GM18505 (cell line): ENCODE results near the gene MADCAM1.

Experiments used
- ATAC-seq: cut with Tn5 transposase; IDR thresholded peaks from one replicate; pipeline ENCODE4 v1.9.1; 2021; ENCODE audit not compliant: unreplicated experiment
- POLR2A ChIP-seq: IDR thresholded peaks from 4 replicates; pipeline ENCODE4 v1.6.1; 2011; ENCODE audit warnings: borderline replicate concordance; ENCODE audit not compliant: insufficient read depth, insufficient read length; ENCODE audit errors: extremely low read depth

MADCAM1 gene

DNA sequence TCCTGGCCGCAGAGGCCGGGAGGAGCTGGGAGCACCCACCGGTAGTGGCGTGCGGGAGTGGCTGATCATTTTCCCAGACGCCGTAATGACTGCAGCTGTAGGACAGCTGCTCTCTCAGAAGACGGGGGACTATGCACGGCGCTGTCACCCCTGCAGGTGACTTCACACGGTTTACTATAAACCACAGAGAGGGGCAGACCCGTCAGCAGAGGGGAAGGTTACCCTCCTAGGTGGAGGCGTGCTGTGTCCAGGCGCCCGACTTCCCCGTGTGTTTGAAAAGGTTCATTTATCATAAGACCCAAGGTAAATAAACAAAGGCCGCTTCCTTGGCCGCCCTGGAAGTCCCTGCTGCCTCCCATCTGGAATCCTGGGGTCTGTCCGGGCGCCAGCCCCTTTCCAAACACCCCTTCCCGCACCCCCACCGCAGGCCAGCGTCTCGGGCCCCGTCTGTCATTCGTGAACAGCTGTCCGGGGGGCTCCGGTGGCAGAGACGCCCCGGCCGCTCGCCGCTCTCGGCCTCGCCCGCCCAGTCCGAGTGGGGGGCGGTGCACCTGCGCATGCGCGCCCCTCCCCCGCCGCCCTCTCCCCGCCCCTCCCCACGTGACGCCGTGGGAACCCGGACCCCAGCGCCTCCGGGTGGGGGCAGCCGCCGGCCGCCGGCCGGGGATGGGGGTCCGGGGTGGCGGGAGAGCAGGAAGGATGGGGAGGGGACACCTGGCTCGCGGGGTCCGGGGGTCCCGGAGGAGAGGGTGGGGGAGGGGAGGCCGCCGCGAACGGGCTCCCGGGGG is 36.4 kb upstream of the MADCAM1 start:
- no peak for TF ChIP-seq POLR2A
- no peak for ATAC-seq

- ATAC-seq: no peak
Observed at GRCh38 chr19:460877-461720, 35.2 kb upstream of the MADCAM1 start, which contains the start of gene SHC2. Gene SHC2, minus strand, starts transcription at chr19:461033. Its CDS starts 37 bp downstream, at chr19:460996.

DNA sequence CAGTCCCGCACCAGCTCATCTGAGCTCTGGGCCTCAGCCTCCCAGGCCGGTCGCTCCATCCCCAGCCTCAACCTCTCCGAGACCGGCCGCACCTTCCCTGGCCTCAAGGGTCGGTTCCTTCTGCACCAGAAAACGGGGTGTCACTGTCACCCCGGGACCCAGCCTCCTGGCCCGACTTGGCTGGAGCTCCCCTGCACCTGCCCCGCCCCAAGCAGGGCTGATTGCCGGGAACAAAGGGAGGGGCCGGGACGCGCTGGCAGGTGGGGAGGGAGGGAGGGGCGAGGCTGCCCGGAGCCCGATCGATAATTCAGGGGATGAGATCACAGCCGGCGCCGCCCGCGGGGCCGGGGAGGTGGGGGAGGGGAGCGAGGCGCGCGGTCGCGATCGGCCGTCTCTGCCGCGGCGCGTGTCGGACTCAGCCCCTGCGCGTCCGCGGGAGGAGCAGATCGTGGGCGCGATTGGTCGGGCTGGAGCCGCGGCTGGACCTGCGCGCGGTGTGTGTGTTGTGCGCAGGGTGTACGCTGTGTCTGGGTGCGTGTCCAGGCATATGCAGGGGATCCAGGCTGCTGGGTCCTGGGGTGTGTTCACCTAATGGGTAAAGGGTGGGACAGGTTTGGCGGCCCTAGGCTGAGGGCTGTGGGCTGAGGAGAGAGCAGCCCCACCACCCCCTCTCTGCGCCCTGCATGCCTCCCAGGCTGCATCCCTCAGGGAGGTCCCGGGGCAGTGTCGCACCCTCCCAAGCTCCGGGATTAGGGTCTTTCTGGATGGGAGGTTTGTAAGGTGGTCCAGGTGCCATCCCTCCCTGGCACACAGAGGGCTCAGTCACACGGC is 34.4 kb upstream of the MADCAM1 start:
- no peak for TF ChIP-seq POLR2A
- ATAC-seq: no peak

More at GRCh38 chr19:460877-461720, 35.2 kb upstream of the MADCAM1 start, which contains the start of gene SHC2:
- no peak for TF ChIP-seq POLR2A

- no peak for ATAC-seq
- no peak for TF ChIP-seq POLR2A
Observed at GRCh38 chr19:463483-464207, 32.6 kb upstream of the MADCAM1 start.

GRCh38 chr19:464208-464545 is 32.1 kb upstream of the MADCAM1 start:
- TF ChIP-seq POLR2A: no peak
- no peak for ATAC-seq

DNA sequence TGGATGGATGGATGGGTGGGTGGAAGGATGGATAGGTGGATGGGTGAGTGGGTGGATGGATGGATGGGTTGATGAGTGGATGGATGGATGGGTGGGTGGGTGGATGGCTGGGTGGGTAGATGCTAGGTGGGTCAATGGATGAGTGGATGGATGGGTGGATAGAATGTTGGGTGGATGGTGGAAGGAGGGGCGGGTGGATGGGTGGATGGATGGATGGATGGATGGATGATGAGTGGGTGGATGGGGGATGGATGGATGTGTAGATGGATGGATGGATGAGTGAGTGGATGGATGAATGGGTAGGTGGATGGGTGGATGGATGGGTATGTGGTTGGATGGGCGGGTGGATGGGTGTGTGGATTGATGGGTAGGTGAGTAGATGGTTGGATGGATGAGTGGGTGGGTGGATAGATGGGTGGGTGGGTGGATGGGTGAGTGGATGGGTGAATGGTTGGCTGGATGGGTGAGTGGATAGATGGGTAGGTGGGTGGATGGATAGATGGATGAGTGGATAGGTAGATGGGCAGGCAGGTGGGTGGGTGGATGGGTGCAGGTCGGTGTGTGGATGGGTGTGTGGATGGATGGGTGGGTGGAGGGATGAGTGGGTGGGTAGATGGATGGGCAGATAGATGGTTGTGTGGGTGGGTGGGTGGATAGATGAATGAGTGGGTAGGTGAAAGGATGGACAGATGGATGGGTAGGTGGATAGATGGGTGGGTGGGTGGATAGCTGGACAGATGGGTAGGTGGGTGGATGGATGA is 31.1 kb upstream of the MADCAM1 start:
- no peak for TF ChIP-seq POLR2A
- no peak for ATAC-seq

DNA sequence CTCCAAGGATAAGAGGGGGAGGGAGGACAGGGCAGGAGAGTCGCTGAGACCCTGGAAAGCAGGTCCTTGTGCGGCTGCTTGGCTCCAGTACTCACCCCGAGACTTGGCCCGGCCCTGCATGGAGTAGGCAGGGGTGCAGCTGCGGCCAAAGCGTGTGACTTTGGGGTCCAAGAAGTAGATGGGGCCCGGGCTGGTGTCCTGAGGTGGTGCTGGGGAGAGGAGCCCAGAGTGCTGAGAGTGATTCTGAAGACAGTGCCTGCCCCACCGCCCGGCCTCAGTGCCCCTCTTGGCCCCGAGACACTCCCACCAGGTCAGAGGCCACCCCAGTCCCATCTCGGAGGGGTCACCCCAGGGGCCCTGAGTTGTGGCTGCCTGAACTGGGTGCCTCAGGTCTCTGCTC is 28.7 kb upstream of the MADCAM1 start:
- ATAC-seq: no peak
- TF ChIP-seq POLR2A: no peak

DNA sequence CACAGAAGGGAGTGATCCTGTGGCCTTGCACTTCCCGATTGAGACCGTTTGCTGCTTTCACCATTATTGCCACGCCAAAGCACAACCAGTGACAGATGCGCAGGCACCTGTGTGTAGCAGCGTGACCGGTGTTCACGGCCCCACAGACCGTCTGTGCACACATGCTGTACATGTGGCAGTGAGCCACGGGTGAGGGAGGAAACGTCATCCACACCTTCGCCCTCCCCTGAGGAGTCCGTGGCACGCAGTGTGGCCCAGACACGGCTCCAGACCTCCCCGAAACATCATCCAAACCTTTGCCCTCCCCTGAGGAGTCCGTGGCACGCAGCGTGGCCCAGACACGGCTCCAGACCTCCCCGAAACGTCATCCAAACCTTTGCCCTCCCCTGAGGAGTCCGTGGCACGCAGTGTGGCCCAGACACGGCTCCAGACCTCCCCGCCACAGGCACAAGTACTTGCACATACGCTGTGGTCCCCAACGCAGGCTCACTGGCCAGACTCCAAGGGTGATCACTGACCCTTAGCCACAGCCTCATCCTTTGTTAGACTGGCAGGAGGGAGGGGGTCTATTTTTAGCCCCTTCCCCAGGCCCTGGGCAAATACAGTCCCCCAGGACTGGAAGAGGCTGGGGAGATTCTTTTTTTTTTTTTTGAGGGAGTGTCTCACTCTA is 27.6 kb upstream of the MADCAM1 start:
- ATAC-seq: no peak
- TF ChIP-seq POLR2A: no peak

DNA sequence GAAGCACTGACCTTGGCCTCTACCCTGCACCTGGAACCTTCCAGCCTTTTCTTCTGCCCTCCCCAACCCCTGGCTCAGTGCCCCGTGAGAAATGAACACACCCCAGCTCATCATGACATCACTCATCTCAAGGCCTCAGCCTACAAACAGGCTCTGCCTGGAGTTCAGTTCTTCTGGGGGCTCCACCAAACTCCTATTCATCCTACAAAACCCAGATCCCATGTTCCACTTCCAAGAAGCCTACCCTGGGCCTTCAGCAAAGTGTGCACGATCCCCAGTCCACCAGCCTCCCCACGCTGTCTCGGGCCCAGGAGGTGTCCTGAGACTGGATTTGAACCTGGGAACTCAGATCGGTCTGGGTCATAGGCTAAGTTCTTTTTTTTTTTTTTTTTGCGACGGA is 26.5 kb upstream of the MADCAM1 start:
- no peak for ATAC-seq
- no peak for TF ChIP-seq POLR2A

- ATAC-seq: no peak
- no peak for TF ChIP-seq POLR2A
Observed at GRCh38 chr19:470701-471100, 25.6 kb upstream of the MADCAM1 start.

DNA sequence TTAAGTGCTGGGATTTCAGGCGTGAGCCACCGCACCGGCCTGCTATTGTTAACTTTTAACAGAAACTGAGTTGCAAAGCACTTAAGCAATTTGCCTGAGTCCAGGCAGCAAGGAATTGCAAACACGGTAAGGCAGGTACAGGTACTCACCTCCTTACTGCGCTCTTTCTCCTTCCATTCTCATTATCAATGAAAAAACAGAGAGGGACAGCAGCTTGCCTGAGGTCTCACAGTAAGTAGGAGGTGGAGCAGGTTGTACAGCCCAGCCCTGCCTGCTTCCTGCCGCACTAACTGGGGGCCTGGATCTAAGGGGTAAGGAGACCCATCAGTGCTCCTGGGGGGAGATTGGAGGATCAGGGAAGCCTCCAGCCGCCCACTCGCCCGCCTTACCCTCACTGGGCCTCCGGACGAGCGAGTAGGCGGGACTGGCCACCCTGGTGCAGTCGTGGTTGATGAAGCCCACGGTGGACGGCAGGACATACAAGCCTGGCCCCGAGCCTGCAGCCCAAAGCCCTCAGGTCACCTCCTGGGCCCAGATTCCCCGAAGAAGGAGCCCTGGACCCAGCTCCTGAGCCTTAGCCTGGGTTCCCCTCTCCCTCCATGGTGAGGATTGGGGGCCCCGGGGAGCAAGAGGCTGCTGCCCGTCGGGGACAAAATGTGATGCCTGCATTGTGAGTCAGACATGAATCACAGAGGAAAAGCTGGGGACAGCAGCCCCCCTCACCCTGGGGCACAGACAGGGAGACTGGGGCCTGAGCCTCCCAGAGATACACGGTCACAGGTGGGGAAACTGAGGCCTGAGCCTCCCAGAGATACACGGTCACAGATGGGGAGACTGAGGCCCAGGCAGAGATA is 24.1 kb upstream of the MADCAM1 start:
- TF ChIP-seq POLR2A: no peak
- ATAC-seq: no peak
